NCI-H2227 (cell line): ENCODE measurements around the gene CD109.
"Not testable (repeated sequence)": the region's sequence is repeated elsewhere in the genome, so short reads cannot be mapped to it uniquely, and the experiment has no call there.

Experiments
- DNase-seq: peaks from one replicate; lab custom pipeline; 2025; ENCODE audit not compliant: unreplicated experiment; lab: John Stamatoyannopoulos, UW

CD109 gene

GRCh38 chr6:73724389-73724788, 28.4 kb downstream of the CD109 start:
- no peak for DNase-seq

DNA sequence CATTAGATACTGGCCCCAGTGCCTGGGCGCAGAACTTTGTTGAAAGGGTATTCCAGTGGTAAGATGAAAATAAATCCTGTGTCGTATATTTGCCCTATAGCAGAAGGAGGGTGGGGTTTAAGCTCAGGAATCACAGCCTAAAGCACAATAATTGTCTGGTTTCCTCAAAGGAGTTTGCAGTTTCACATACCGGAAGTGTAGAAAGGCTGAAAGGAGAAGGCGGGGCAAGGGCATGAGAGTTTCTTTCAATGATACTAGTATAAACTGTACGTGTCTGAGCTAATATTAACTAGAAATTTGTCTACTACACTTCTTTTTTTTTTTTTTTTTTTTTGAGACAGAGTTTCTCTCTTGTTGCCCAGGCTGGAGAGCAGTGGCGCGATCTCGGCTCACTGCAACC, 29.2 kb downstream of the CD109 start:
- not testable (repeated sequence) for DNase-seq

DNA sequence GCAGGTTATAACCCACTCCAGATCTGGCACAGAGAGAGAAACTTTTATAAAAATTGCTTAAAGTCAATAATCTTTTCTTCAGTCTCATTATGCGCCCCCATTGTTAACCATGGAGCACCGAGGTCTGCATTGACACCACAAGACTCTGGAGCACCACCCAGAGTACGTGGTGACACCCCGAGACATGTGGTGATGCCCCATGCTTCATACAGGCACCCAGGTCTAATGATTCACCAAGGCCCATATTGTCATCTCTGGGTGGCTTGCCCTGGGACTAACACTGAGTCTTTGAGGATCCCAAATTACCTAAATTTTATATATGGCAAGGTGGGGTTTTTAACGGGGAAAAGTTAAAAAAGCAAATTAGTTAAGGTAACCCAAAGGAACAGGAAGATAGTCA, 31.1 kb downstream of the CD109 start:
- no peak for DNase-seq

DNA sequence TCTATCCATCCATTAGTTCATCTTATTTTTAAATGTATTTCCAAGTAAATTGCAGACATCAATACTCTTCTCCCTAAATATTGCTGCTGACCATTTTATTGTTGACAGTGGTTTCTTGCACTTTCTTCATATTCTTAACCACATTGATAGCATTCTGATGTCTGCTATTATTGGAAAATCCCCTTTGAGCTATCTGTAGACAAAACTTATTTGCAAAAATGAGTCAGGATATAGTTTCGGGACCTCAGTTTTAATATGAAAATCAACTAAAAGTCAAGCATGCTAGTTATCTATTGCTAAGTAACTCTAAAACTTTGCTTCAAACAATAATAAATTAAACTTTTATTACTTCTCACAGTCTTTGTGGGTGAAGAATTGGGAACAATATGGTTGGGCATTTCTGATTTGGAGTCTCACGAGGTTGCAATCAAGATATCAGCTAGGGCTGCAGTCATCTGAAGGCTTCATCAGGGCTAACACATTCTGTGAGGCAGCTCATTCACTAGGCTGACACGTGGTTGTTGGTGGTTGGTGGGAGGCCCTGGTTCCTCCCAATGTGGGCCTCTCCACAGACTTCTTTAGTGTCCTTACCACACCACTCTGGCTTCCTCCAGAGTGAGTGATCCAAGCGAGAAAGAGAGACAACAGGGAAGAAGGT, 32.7 kb downstream of the CD109 start:
- DNase-seq = no peak

GRCh38 chr6:73731285-73731684, 35.3 kb downstream of the CD109 start:
- DNase-seq = no peak

- DNase-seq = peak; percentile 52
These were observed 37.1 kb downstream of the CD109 start for GRCh38 chr6:73732845-73733675.

- no peak for DNase-seq
These were observed 37.8 kb downstream of the CD109 start for GRCh38 chr6:73733791-73734190.

DNA sequence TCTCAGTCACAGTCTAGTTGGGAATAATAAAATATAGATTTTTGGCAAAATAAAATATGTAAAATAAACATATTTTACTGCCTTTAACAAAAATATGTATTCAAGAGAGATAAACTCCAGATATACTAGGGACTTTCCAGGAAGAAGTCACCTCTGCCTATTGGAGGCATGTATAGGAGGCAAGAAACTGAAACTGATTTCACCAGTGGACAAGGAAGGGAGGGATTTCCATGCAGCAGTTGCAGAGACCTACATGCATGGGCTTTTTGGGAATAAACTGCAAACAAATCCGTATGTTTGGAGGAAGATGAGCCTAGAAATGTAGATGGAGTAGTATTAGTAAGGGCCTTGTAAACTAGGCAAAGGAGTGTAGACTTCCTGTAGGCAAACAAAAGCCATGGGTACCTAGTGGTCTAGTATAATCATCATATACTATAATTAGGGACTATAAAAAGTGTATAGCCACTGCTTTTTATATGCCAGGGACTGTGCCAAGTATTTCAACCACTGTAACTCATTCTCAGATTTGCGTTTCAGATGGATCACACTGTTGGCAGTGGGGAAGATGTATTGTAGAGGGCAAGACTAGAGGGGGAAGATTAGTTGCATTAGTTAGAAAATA, 38.9 kb downstream of the CD109 start:
- no peak for DNase-seq

GRCh38 chr6:73738367-73739028, 42.5 kb downstream of the CD109 start:
- no peak for DNase-seq

GRCh38 chr6:73739096-73739495, 43.1 kb downstream of the CD109 start:
- DNase-seq = peak; percentile 53

- DNase-seq = no peak
These were observed 46.4 kb downstream of the CD109 start for GRCh38 chr6:73742433-73742832.

DNA sequence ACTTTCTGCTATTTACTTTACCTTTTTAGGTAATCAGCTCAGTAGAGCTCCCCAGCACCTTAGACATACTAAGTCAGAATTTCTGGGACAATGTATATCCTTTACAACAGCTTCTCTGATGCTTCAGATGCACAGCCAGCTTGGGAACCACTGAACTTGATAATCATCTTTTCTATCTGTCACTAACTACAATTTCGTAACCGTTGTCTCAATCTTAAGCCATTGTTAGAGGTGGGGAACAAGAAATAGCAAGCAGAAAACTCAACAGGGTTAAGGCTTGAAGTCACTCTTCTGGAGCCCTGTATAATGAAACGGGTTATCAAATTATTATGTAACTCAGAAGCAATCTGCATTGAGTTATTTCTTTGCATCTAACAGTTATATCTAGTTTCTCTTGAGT, 47.1 kb downstream of the CD109 start:
- DNase-seq = no peak

DNA sequence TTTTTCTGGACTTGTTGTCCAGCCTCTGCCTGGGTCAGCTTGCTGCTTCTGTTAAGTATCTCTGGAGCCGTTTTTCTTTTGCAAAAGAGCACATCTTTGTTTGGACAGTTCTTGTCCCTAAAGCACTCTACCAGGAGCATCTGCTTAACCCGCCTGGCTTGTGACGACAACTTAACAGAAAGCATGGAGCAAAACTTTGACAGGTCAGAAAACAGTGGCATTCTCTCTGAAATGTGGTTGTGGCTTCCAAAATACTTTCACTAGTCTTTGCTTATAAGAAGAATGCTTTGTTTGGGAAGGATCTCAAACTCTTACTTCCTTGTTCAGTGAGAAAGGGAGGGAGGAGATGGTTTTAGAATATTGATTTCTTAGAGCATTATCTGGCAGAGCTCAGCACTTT, 47.6 kb downstream of the CD109 start:
- no peak for DNase-seq

- no peak for DNase-seq
These were observed 50.8 kb downstream of the CD109 start for GRCh38 chr6:73746787-73747186.

- DNase-seq = no peak
These were observed 51.3 kb downstream of the CD109 start for GRCh38 chr6:73747289-73747688.

GRCh38 chr6:73752943-73753342, 56.9 kb downstream of the CD109 start:
- no peak for DNase-seq

GRCh38 chr6:73766040-73766439, 70.0 kb downstream of the CD109 start:
- DNase-seq = no peak

- no peak for DNase-seq
These were observed 72.6 kb downstream of the CD109 start for GRCh38 chr6:73768558-73768957.

- no peak for DNase-seq
These were observed 74.0 kb downstream of the CD109 start for GRCh38 chr6:73769976-73770375.

GRCh38 chr6:73774311-73774774, 78.3 kb downstream of the CD109 start:
- DNase-seq = no peak

DNA sequence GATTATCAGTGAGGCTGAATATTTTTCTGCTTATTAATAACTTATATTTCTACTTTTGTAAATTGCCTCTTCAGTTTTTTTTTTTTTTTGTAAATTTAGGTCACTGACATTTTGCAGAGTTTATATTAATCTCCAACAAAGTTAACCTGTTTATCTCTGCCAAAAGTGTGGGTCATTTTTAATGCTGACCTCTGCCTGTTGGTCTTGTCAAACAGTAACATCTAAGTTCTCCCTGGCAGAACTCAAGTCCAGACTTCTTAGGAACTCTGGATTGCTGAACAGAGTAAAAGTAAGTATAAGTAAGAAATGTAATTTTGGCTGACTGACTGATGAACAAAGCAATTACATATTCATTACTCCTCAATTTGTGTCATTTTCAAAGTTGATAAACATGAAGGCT, 83.9 kb downstream of the CD109 start:
- DNase-seq = no peak

- no peak for DNase-seq
These were observed 86.9 kb downstream of the CD109 start for GRCh38 chr6:73782911-73783310.
